KG1 (cell line): ENCODE data around the gene KLHL36.

Experiments
- DNase-seq: peaks from one replicate; lab custom pipeline; 2025; lab: John Stamatoyannopoulos, UW

KLHL36 gene

DNA sequence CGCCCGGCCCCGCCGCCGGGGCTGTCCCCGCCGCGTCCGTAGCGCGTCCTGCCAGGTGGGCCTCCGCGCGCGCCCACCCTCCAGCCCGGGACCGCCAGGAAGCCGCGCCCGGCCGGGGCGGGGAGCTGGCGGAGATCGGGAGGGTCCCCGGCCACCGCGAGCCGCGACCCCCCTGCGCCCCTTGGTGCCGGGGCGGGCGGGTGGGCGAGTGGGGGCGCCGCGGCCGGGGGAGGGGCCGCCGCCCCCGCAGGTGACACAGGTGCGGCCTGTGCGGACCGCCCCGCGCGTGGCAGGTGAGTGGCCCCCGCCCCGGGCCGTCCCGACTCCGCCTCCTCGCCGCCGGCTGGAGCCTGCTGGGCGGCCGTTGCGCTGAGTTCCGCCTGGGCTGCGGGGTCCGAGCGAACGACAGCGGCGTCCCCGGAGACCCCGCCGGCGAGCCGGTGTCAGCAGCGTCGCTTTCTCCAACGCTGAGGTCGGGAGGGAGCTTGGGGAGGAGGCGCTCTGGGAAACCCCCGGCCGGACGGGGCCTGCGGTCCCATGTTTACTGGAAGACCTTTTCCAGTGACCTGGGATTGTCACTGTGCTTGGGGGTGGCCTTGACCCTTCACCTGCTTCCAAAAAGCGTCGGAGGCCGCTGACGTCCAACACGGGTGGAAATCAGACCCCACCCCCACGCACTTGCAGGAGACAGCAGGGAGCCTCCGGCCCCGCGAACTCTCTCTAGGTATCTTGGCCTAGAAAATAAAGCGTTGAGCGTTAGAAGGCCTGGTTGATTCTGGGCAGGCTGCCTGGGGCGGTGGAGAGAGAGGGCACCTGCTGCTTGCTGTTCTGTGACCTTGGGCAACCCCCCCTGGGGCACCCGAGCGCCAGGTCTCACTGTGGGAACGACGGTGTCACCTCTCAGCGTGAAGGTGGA lies 542 bp downstream of the KLHL36 start:
- DNase-seq: no peak

DNA sequence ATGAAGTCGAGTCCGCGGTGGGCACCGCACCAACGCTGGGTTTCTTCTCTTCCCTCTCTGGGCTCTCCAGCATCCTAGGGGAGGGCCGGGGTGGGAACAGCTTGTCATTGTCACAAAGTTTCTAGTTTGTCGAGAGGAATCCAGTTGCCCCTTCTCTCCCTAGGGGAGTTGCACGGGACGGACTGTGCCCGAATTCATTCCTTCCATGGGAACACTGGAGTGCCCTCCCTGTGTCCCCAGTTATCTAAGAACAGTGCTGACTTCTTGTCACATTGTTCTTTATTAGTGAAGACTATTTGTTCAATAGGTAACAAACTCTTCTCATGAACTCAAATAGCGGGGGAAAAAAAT lies 1.2 kb downstream of the KLHL36 start:
- DNase-seq: no peak

DNA sequence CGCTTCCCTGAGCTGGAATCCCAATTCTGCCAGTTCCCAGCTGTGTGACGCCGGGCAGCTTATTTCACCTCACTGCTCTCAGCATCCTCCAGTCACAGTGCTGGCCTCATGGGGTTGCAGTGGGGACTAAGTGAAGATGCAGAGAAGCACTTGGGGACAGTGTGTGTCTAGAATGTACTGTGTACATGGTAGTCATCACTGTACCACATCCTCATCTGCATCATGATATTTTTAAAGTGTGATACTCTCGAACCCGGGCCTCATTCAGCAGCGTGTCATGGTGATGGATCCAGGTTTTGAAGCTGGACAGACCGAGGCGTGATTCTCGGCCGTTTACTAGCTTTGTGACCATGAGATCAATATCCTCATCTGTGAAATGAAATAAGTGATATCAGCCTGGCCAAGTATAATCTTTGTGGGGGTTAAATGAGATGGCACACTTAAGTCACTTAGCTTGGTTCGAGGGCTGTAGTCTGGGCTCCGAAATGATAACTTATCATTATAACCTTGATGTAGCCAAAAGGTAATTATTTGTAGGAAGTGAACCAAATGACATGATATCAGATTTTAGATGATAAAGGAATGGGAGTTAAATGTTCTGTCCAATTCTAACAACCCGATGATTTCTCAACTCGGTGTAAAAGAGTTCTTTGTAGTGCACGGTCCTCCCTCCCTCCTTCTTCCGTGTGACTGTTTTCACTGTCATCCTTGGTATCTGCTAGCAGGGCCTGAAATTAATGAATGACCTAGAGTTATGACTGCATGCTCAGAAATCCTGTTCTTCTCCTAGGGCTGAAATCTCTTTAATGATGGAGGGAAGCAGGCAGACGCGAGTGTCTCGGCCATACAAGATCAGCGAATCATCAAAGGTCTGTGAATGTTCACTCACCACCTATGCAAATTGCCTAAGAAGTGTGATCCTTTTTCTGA lies 2.0 kb downstream of the KLHL36 start:
- no peak for DNase-seq

DNA sequence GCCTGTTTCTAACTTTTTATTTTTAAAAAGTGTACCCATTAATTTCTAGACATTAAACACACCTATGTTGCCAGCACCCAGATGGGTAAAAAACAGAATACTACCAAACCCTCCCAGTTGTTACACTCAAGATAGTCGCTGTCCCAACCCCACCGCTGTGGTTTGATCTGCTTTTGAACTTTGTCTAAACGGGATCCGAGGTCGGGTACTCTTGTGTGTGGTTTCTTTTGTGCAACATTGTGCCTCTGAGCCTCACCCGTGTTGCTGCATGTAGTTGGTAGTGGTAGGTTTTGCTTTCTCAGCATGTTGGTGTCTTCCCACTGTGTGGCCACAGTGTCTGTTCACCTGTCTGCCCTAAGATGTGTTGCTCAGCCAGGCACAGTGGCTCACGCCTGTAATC lies 4.3 kb downstream of the KLHL36 start:
- DNase-seq: no peak

DNA sequence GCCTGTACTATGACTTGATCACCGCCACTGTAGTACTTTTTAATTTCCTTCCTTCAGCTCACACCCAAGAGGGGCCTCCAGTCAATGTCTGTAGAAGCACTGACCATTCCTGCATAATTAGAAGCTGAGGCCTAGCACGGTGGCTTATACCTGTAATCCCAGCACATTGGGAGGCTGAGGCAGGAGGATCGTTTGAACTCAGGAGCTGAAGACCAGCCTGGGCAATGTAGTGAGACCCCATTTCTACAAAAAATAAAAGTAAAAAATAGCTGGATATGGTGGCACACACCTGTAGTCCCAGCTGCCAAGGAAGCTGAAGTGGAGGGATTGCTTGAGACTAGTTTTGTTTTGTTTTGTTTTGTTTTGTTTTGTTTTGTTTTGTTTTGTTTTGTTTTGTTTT lies 5.9 kb downstream of the KLHL36 start:
- DNase-seq: no peak

DNA sequence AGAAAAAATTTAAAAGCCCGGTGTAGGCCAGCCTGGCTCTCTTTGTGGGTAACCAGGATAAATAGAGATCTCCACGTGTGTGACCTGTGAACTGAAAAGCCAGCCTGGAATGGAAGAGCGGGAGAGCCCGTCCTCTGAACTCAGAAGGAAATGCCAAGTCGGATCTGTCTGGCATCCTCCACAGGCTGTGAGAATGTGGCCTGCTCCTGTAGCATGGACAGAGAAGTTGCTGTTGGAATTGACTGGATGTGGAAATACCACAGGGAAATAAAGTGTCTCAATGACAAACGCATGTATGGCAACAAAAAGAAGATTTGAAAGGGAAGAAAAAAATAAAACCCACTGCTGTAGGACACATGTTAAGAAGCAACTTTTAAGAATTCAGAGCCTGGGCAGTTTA lies 6.7 kb downstream of the KLHL36 start:
- no peak for DNase-seq

DNA sequence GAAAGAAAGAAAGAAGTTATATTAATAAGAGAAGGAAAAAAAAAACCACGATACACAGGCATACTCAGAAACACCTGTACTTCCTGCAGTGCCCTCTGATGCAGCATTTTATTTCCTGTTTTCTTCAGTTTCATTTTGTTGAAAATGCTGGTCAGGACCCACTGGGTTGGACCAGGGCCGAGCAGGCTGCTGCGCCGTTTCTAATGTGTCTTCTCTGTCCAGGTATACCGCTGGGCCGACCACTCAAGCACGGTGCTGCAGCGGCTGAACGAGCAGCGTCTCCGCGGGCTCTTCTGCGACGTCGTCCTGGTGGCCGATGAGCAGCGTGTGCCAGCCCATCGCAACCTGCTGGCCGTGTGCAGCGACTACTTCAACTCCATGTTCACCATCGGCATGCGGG lies 8.3 kb downstream of the KLHL36 start:
- no peak for DNase-seq

DNA sequence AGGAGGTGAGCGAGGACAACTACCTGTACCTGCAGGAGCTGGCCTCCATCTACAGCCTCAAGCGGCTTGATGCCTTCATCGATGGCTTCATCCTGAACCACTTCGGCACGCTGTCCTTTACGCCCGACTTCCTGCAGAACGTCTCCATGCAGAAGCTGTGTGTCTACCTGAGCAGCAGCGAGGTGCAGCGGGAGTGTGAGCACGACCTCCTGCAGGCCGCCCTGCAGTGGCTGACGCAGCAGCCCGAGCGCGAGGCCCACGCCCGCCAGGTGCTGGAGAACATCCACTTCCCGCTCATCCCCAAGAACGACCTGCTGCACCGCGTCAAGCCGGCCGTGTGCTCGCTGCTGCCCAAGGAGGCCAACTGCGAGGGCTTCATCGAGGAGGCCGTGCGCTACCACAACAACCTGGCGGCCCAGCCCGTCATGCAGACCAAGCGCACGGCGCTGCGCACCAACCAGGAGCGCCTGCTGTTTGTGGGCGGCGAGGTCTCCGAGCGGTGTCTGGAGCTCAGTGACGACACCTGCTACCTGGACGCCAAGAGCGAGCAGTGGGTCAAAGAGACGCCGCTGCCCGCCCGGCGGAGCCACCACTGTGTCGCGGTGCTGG lies 9.0 kb downstream of the KLHL36 start:
- no peak for DNase-seq

DNA sequence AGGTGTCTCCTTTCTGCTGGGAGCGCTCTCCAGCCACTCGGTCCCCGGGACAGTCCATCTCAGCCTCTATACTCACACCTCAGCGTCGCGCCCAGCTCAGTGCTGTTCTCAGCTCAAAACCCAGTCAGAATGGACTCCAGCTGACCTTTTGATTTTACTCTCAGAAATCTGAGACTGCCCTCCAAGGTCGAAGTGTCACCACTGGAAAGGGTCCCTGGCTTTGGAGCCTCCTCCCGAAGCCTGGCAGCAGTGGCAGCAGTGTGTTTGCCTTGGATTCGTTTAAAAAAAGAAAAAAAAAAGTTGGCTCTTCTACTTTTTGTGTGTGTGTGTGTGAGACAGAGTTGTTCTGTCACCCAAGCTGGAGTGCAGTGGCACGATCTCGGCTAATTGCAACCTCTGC lies 10.4 kb downstream of the KLHL36 start:
- no peak for DNase-seq

DNA sequence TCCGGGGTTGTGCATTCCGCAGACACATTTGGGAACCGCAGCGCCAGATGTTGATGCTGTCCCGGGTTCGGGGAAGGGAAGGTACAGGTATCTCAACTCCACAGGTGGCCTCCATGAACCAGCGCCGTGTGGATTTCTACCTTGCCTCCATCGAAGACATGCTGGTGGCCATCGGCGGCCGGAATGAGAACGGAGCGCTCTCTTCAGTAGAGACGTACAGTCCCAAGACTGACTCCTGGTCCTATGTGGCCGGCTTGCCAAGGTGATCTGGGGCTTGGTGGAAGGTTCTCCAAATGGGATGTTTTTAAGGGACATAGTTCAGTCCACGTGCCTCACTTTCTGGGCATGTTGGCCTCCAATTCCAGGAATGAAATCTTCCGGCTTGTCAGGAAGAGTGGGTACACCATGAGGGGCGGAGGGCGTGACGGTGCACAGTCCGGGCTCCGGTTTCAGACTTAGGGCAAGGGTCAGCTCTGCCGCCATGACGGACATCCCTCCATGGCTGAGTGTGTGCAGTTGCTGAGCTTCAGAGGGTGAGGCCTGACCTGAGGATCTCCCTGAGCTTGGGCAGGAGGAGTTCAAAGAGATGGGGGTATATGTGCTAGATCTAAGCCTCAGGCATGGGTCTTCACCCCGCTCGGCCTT lies 11.5 kb downstream of the KLHL36 start:
- no peak for DNase-seq

DNA sequence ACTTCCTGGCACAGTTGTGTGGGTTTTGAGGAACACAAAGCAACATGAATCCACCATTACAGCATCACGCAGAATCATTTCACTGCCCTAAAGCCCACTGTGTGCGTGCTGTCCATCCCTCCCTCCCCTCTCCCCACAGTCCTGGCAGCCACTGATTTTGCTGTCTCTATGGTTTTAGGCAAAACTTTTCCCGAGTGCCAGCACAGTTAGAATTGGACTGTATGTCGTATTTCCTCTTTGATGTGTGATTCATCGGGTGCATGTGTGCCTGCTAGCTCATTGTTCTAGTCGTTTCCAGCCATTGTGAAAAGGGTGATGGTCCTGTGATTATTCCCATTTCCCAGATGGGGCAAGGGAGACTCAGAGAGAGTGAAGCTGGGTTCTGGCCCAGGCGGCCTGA lies 12.7 kb downstream of the KLHL36 start:
- no peak for DNase-seq

DNA sequence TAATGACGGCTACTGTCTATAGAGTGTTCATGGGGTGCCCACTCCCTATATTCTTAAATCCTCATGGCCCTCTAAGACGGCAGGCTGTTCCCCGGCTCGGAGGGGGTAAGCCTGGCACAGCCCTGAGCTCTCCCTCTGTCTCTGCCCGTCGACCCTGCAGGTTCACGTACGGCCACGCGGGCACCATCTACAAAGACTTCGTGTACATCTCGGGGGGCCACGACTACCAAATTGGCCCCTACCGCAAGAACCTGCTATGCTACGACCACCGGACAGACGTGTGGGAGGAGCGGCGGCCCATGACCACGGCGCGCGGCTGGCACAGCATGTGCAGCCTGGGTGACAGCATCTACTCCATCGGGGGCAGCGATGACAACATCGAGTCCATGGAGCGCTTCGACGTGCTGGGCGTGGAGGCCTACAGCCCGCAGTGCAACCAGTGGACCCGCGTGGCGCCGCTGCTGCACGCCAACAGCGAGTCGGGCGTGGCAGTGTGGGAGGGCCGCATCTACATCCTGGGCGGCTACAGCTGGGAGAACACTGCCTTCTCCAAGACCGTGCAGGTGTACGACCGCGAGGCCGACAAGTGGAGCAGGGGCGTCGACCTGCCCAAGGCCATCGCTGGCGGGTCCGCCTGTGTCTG lies 13.2 kb downstream of the KLHL36 start:
- no peak for DNase-seq

DNA sequence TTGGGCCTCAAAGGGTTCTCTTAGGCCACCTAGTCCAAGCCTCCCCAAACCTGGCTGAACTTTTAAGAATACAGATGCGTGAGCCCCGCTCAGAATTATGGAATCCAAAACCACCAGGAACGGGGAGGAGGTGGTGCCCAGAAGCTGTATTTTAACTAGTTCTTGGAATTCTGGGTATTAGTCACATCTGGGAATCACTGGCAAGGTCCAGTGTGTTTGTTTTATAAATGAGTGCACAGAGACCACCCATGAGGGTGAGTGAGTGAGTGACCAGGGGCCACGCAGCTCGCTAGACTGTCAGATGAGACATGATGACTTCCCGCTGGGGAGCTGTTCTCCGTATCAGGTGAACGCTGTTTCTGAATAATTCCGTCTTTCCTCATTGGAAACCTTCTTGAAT lies 14.2 kb downstream of the KLHL36 start:
- DNase-seq: no peak

DNA sequence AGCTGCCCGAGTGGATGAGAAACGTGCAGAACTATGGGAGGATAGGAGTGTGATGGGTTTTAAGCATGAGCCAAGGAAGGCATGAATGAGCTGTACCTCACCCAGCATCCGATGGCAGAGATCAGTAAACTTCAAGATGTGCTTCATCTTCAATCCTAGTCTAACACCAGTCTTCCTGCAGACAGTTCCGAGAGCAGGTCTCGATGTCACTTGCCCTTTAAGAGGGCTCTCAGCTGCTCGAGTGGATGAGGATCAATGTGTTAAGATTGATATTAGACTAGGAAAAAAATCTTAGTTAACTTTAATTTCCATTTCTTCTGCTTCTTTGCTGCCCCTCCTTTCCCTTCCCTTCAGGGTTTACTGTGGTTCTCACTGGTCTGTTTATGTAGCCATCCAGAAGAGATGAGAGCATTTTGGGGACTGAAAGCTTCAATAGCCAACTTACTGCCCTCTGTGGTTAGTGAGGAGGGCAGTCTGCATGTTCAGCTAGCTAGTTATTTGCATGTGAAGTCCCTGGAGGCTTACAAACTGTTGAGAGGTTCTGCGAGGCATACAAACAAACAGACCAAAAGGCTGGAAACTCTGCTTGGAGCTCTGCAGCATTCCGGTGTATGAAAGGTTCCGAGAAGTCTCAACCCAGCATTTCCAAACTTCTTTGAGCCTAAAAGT lies 15.3 kb downstream of the KLHL36 start:
- DNase-seq: no peak

DNA sequence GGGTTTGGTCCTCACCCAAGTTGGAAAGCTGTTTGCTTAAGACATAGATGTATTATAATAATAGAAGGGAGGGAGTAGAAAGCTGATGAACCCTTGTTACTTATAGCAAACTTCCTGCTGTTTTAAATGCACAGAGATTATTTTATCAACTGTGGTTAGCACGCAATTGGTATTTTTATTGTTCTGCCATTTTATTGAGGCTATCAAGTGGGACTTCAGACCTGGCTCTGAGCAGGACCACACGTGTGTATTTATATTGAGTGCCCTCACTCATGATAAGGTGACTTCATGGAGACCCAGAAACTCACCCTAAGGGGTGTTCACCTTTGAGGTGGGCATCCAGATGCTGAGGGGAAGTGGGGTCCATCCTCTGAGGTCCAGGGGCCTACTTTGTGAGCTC lies 17.0 kb downstream of the KLHL36 start:
- DNase-seq: no peak

DNA sequence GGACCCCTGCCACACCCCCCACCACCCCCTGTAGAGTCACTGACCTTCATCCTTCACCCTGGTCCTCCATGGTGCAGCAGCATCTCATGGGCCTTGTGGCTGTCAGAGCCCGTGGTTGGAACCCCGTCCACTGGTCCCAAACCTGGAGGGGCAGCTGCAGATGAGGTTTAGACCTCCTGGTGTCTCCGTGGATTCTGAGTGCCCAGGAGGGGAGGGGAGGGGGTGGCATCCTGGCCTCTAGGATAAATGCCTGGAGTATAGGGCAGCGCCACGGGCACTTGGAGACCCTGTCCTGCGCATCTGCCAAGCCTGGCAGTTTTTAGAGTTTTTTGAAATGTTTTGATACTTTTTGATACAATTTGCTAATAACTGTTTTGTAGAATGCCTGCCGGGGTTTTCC lies 17.5 kb downstream of the KLHL36 start:
- DNase-seq: no peak

DNA sequence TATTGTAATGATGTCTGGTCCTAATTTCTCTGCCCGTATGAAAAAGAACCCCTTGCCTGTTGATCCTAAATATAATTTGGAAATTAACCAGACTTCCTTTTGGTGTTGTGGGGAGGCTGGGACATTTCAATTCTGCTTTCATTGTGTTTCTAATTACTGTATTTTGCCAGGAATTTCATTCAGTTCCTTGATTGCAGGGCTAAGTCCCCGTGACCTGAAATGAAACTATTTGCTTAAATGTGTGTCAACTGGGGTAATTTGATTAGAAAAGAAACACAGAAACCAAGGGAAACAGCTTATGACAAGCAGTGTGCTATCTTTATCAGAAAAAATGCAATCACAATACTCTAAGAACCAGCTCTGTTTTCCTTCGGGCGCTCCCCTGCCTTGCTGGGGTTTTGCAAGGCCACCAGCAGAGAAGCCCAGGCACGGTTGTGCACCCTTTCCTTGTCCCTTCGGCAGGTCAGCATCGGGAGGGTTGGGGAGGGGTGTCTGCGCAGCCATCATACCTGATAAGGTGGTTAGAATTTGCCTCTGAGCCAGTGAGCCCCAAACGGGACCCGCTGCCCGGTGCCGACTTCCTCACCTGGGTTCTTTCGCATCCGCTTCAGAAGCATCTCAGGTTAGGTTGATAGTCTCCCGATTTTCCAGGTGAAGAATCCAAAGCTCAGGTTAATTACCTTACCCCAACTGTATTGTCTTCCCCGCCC lies 19.4 kb downstream of the KLHL36 start:
- DNase-seq: no peak

DNA sequence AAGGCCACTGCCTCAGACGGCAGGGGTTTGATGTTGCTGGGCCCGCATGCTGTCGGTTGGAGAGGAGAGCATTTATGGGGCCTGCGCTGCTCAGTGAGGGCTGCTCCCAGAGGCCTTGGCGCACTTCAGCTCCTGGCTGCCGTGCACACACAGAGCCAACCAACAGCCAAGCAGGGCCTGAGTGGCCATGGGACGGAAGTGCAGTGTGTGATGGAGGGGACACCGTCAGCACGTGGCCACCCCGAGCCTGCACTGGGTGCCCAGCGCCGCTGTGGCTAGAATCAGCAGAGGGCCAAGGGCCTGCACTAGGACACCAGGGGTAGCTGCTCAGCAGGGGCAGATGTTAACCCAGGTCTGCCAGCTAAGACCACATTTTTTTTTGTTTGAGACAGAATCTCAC lies 21.8 kb downstream of the KLHL36 start:
- DNase-seq: no peak

DNA sequence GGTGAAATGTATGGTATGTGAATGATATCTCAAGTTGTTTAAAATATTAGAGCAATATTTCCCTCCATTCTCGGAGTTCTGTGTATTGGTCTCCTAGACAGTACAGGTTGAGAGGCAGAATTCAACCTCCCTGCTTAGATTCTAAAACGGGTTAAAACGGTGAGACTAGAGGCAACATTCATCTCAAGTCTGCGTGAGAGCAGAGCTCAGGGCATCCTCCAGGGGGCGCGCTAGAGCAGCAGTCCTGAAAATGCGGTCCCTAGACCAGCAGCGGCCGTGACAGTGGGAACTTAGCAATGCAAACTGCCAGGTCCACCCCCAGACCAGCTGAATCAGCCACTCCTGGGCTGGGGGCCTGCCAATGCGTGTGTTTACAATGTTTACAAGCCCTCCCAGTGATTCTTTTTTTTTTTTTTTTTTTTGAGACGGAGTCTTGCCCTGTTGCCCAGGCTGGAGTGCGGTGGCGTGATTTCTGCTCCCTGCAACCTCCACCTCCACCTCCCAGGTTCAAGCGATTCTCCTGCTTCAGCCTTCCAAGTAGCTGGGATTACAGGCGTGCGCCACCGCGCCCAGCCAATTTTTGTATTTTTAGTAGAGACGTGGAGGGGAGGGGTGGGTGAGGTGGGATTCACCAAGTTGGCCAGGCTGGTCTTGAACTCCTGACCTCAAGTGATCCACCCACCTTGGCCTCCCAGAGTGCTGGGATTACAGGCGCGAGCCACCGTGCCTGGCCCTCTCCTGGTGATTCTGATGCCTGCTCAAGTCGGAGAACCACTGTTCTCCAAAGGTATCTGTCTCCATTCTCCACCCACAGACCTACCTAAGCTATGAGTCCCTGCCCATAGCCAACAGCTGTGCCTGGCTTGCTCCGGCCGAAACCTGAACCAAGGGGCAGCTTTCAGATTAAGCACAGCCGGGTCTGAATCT lies 24.2 kb downstream of the KLHL36 start:
- peak; percentile 48 for DNase-seq

DNA sequence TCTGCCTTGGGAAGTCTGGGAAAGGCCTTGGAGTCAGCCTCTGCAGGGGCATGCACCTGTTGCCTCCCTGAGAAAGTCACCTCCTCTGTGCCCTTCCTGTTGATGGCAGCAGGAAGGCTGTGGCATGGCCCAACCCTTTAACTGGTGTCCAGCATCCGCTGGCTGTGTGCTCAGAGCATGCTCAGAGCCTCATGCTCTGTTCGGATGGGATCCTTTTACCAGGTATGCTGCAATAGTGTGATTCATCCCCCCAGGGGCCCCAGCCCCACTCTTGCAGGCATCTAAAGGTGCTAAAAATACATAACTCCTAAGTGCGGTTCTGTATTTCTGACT lies 24.9 kb downstream of the KLHL36 start:
- no peak for DNase-seq
